NCI-H2196 (cell line): ENCODE measurements around the gene TMSB15C.
"Not testable (repeated sequence)": the region's sequence is repeated elsewhere in the genome, so short reads cannot be mapped to it uniquely, and the experiment has no call there.

Experiments used
- DNase-seq: peaks from one replicate; lab custom pipeline; 2025; ENCODE audit not compliant: unreplicated experiment; lab: John Stamatoyannopoulos, UW

TMSB15C gene

GRCh38 chrX:104075778-104076445, at the start of gene TMSB15C:
Gene TMSB15C (minus strand): TSS chrX:104076236.
- not testable (repeated sequence) for DNase-seq

- no peak for DNase-seq
Measured at GRCh38 chrX:104122829-104123228, 46.8 kb upstream of the TMSB15C start.

- DNase-seq = no peak
Measured at GRCh38 chrX:104118765-104119164, 42.7 kb upstream of the TMSB15C start.

GRCh38 chrX:104117759-104118158, 41.7 kb upstream of the TMSB15C start:
- no peak for DNase-seq

GRCh38 chrX:104113222-104113965, 37.4 kb upstream of the TMSB15C start:
- DNase-seq = peak; percentile 50

- DNase-seq = peak; percentile 62
Measured at GRCh38 chrX:104112326-104112951, 36.4 kb upstream of the TMSB15C start, which contains the start of gene ZCCHC18. Gene ZCCHC18 (plus strand): TSS chrX:104112523. CDS start chrX:104114112, 1,589 bp downstream.

GRCh38 chrX:104110491-104111240, 34.6 kb upstream of the TMSB15C start:
- DNase-seq = not testable (repeated sequence)

GRCh38 chrX:104108955-104109354, 32.9 kb upstream of the TMSB15C start:
- DNase-seq = no peak

GRCh38 chrX:104105330-104106262, 29.6 kb upstream of the TMSB15C start:
- DNase-seq = no peak

- no peak for DNase-seq
Measured at GRCh38 chrX:104104676-104105075, 28.6 kb upstream of the TMSB15C start.

- no peak for DNase-seq
Measured at GRCh38 chrX:104098919-104099318, 22.9 kb upstream of the TMSB15C start.

GRCh38 chrX:104098151-104098808, 22.2 kb upstream of the TMSB15C start:
- DNase-seq = peak; percentile 49

GRCh38 chrX:104085919-104086318, 9.9 kb upstream of the TMSB15C start:
- no peak for DNase-seq

- DNase-seq = no peak
Measured at GRCh38 chrX:104085477-104085876, 9.4 kb upstream of the TMSB15C start.

GRCh38 chrX:104084534-104085277, 8.7 kb upstream of the TMSB15C start:
- no peak for DNase-seq

GRCh38 chrX:104084063-104084462, 8.0 kb upstream of the TMSB15C start:
- no peak for DNase-seq

GRCh38 chrX:104077854-104078253, 1.8 kb upstream of the TMSB15C start:
- not testable (repeated sequence) for DNase-seq

- not testable (repeated sequence) for DNase-seq
Measured at GRCh38 chrX:104062636-104063035, 13.4 kb downstream of the TMSB15C start.

GRCh38 chrX:104054956-104055355, 21.1 kb downstream of the TMSB15C start:
- not testable (repeated sequence) for DNase-seq
